ENCODE data around the gene GLRX3. TPM values are rescaled to one million over a fixed set of nuclear protein-coding genes. Genes with fewer than 3 reads are reported as not detected.

The GLRX3 gene
- polyA plus RNA-seq, 1 donor from 2014 or later = 118 TPM

DNA sequence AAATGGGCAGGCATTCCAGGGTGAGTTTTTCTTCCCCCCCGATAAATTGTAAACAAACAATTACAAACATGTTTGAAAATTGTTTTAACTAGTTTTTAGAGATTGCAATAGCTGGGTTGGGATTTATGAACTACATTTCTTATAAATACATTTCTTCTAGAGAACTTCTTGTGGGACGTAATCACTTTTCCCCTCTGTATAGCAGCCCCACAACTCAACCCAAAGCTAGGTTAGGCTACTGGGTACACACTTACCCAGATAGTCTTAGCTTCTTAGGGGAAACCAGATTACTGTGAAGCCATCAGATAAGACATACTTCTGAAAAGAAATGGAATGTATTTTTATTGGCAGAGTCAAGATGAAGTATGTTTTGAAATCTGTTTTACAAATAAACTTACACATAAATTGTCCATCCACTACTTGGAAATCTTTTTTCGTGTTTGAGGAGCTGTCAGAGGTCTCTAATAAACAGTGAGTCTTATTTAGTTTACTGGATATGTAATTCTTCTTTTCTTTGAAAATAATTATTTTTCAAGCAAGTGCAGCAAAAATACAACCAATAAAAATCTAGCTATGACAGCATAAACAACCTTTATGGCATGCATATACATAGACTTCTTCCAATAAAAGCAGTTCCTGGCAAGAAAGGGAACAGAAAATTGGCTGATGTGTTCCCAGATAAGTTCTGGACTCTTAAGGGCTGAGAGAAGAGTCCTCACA lies 8.0 kb upstream of the GLRX3 start:
- Histone ChIP-seq H3K36me3 (ENCODE audit: insufficient read depth, low read length) (no peaks in the 10 kb centered on the region), H3K9me3 (ENCODE audit: low read length) (no peaks in the 10 kb centered on the region), H3K9me2 (ENCODE audit: insufficient read depth, low read length) (no peaks in the 10 kb centered on the region), H3K9ac (ENCODE audit: low read length) (no peak overlapping the region), H3K79me2 (replicated peaks; ENCODE audit: insufficient read depth, low read length) (no peaks in the 10 kb centered on the region), H3K27me3 (ENCODE audit: insufficient read depth, low read depth, low read length) (no peaks in the 10 kb centered on the region), H4K20me1 (ENCODE audit: insufficient read depth) (no peaks in the 10 kb centered on the region), H3K27ac (ENCODE audit: low read length) (no peak overlapping the region), H3K4me3 (ENCODE audit: low read length) (no peak overlapping the region), H2AFZ (ENCODE audit: low read depth, low read length) (no peak overlapping the region), H3K4me2 (ENCODE audit: low read length) (no peak overlapping the region), H3F3A (ENCODE audit: insufficient read depth, low read length, poor library complexity, severe bottlenecking) (no peaks in the 10 kb centered on the region)
- TF ChIP-seq SMC3 (conservative IDR thresholded peaks at IDR 0.05; ENCODE audit: poor library complexity) (no peak), TAF1 (IDR thresholded peaks at IDR 0.05; ENCODE audit: low read depth) (no peak), RAD21 (conservative IDR thresholded peaks at IDR 0.05) (no peak), EZH2 (IDR thresholded peaks at IDR 0.05; ENCODE audit: borderline replicate concordance, insufficient read depth, low read length, poor library complexity, severe bottlenecking) (no peak), MXI1 (conservative IDR thresholded peaks at IDR 0.05; ENCODE audit: poor library complexity, severe bottlenecking) (no peak), POLR2AphosphoS5 (IDR thresholded peaks at IDR 0.05) (no peak), EP300 (conservative IDR thresholded peaks at IDR 0.05; ENCODE audit: poor library complexity, severe bottlenecking) (no peak)
- TF ChIP-seq, protein P1, sequence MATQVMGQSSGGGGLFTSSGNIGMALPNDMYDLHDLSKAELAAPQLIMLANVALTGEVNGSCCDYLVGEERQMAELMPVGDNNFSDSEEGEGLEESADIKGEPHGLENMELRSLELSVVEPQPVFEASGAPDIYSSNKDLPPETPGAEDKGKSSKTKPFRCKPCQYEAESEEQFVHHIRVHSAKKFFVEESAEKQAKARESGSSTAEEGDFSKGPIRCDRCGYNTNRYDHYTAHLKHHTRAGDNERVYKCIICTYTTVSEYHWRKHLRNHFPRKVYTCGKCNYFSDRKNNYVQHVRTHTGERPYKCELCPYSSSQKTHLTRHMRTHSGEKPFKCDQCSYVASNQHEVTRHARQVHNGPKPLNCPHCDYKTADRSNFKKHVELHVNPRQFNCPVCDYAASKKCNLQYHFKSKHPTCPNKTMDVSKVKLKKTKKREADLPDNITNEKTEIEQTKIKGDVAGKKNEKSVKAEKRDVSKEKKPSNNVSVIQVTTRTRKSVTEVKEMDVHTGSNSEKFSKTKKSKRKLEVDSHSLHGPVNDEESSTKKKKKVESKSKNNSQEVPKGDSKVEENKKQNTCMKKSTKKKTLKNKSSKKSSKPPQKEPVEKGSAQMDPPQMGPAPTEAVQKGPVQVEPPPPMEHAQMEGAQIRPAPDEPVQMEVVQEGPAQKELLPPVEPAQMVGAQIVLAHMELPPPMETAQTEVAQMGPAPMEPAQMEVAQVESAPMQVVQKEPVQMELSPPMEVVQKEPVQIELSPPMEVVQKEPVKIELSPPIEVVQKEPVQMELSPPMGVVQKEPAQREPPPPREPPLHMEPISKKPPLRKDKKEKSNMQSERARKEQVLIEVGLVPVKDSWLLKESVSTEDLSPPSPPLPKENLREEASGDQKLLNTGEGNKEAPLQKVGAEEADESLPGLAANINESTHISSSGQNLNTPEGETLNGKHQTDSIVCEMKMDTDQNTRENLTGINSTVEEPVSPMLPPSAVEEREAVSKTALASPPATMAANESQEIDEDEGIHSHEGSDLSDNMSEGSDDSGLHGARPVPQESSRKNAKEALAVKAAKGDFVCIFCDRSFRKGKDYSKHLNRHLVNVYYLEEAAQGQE (IDR thresholded peaks at IDR 0.05; ENCODE audit: borderline replicate concordance) = no peak
- TF ChIP-seq, protein P2, sequence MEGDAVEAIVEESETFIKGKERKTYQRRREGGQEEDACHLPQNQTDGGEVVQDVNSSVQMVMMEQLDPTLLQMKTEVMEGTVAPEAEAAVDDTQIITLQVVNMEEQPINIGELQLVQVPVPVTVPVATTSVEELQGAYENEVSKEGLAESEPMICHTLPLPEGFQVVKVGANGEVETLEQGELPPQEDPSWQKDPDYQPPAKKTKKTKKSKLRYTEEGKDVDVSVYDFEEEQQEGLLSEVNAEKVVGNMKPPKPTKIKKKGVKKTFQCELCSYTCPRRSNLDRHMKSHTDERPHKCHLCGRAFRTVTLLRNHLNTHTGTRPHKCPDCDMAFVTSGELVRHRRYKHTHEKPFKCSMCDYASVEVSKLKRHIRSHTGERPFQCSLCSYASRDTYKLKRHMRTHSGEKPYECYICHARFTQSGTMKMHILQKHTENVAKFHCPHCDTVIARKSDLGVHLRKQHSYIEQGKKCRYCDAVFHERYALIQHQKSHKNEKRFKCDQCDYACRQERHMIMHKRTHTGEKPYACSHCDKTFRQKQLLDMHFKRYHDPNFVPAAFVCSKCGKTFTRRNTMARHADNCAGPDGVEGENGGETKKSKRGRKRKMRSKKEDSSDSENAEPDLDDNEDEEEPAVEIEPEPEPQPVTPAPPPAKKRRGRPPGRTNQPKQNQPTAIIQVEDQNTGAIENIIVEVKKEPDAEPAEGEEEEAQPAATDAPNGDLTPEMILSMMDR (IDR thresholded peaks at IDR 0.05; ENCODE audit: poor library complexity, severe bottlenecking) = no peak

GRCh38 chr10:130128922-130129321 lies 7.3 kb upstream of the GLRX3 start:
- Histone ChIP-seq H3K36me3 (ENCODE audit: insufficient read depth, low read length) (no peaks in the 10 kb centered on the region), H3K9ac (ENCODE audit: low read length) (no peak overlapping the region), H3K4me2 (ENCODE audit: low read length) (no peak overlapping the region), H3K4me3 (ENCODE audit: low read length) (no peak overlapping the region), H3K79me2 (replicated peaks; ENCODE audit: insufficient read depth, low read length) (no peaks in the 10 kb centered on the region), H4K20me1 (ENCODE audit: insufficient read depth) (no peaks in the 10 kb centered on the region), H3K9me3 (ENCODE audit: low read length) (no peaks in the 10 kb centered on the region), H3K27ac (ENCODE audit: low read length) (no peak overlapping the region), H3K9me2 (ENCODE audit: insufficient read depth, low read length) (no peaks in the 10 kb centered on the region), H3K27me3 (ENCODE audit: insufficient read depth, low read depth, low read length) (no peaks in the 10 kb centered on the region), H2AFZ (ENCODE audit: low read depth, low read length) (no peak overlapping the region), H3F3A (ENCODE audit: insufficient read depth, low read length, poor library complexity, severe bottlenecking) (no peaks in the 10 kb centered on the region)
- TF ChIP-seq EZH2 (IDR thresholded peaks at IDR 0.05; ENCODE audit: borderline replicate concordance, insufficient read depth, low read length, poor library complexity, severe bottlenecking) (no peak), POLR2AphosphoS5 (IDR thresholded peaks at IDR 0.05) (no peak), EP300 (conservative IDR thresholded peaks at IDR 0.05; ENCODE audit: poor library complexity, severe bottlenecking) (no peak), TAF1 (IDR thresholded peaks at IDR 0.05; ENCODE audit: low read depth) (no peak), SMC3 (conservative IDR thresholded peaks at IDR 0.05; ENCODE audit: poor library complexity) (no peak), MXI1 (conservative IDR thresholded peaks at IDR 0.05; ENCODE audit: poor library complexity, severe bottlenecking) (no peak), RAD21 (conservative IDR thresholded peaks at IDR 0.05) (no peak)
- TF ChIP-seq, protein P1 (IDR thresholded peaks at IDR 0.05; ENCODE audit: borderline replicate concordance) = no peak
- TF ChIP-seq, protein P2 (IDR thresholded peaks at IDR 0.05; ENCODE audit: poor library complexity, severe bottlenecking) = no peak

All from neural cell (in vitro differentiated cells).